HG03066 (cell line): ENCODE data around the gene SPSB4.
"Not testable (repeated sequence)": the region's sequence is repeated elsewhere in the genome, so short reads cannot be mapped to it uniquely, and the experiment has no call there.

Experiments used
- ATAC-seq: cut with Tn5 transposase; IDR thresholded peaks from one replicate; pipeline ENCODE4 v1.9.1; 2021; ENCODE audit warnings: low read depth; ENCODE audit not compliant: unreplicated experiment

The SPSB4 gene

GRCh38 chr3:141113680-141114079 is 62.5 kb downstream of the SPSB4 start:
- not testable (repeated sequence) for ATAC-seq

GRCh38 chr3:141114179-141114745 is 63.1 kb downstream of the SPSB4 start:
- ATAC-seq = no peak

- ATAC-seq = no peak
Measured at GRCh38 chr3:141114816-141115460, 63.8 kb downstream of the SPSB4 start.

GRCh38 chr3:141115789-141116541 is 64.8 kb downstream of the SPSB4 start:
- no peak for ATAC-seq

- ATAC-seq = no peak
Measured at GRCh38 chr3:141116721-141117120, 65.6 kb downstream of the SPSB4 start.

- ATAC-seq = not testable (repeated sequence)
Measured at GRCh38 chr3:141117982-141118381, 66.8 kb downstream of the SPSB4 start.

- ATAC-seq = no peak
Measured at GRCh38 chr3:141122455-141123030, 71.4 kb downstream of the SPSB4 start.

GRCh38 chr3:141123677-141124410 is 72.7 kb downstream of the SPSB4 start:
- ATAC-seq = no peak

GRCh38 chr3:141124715-141125114 is 73.6 kb downstream of the SPSB4 start:
- no peak for ATAC-seq

GRCh38 chr3:141125351-141125750 is 74.2 kb downstream of the SPSB4 start:
- no peak for ATAC-seq

- no peak for ATAC-seq
Measured at GRCh38 chr3:141126661-141127343, 75.7 kb downstream of the SPSB4 start.

GRCh38 chr3:141127344-141128125 is 76.4 kb downstream of the SPSB4 start:
- no peak for ATAC-seq

GRCh38 chr3:141128126-141128777 is 77.1 kb downstream of the SPSB4 start:
- ATAC-seq = no peak

- ATAC-seq = no peak
Measured at GRCh38 chr3:141129049-141129448, 77.9 kb downstream of the SPSB4 start.

GRCh38 chr3:141129541-141130011 is 78.4 kb downstream of the SPSB4 start:
- no peak for ATAC-seq

- ATAC-seq = no peak
Measured at GRCh38 chr3:141143517-141143916, 92.4 kb downstream of the SPSB4 start.

GRCh38 chr3:141146979-141147470 is 95.9 kb downstream of the SPSB4 start:
- no peak for ATAC-seq

- no peak for ATAC-seq
Measured at GRCh38 chr3:141147657-141148056, 96.5 kb downstream of the SPSB4 start.

GRCh38 chr3:141148169-141148568 is 97.0 kb downstream of the SPSB4 start:
- ATAC-seq = no peak
